GM12878 (cell line): ENCODE data around the gene ASTN1. TPM values are rescaled to one million over a fixed set of nuclear protein-coding genes. Genes with fewer than 3 reads are reported as not detected.

ENCODE experiments used
- ATAC-seq: fragments of 200-7000 bp; cut with Tn5 transposase; 3 replicates; pipeline ENCODE4 v1.9.1; 2020; ENCODE audit warnings: mild to moderate bottlenecking, moderate library complexity
- BruUV-seq: library from RNA; stranded (reverse); fragments of 400-500 nt; replicated peaks from 2 replicates; lab custom pipeline; 2021; lab: Mats Ljungman, UMichigan
- CTCF ChIA-PET: fragments of 300-600 bp; sonication (Branson Sonifier 250); formaldehyde crosslinking; extraction: SDS; loops from one replicate; lab custom pipeline; 2021; ENCODE audit warnings: inconsistent platforms; lab: Yijun Ruan, JAX
- POLR2A ChIA-PET: fragments of 350-600 bp; formaldehyde crosslinking; extraction: SDS; loops from one replicate; lab custom pipeline; 2021; ENCODE audit warnings: inconsistent platforms; lab: Charles Lee
- RAD21 ChIA-PET: fragments of 300-600 bp; sonication (Branson Sonifier 250); formaldehyde crosslinking; loops from one replicate; lab custom pipeline; 2023; ENCODE audit warnings: antibody characterized with exemption; ENCODE audit not compliant: unreplicated experiment; lab: Charles Lee
- SMC1A ChIA-PET: fragments of 300-600 bp; sonication (Branson Sonifier 250); formaldehyde crosslinking; loops from one replicate; lab custom pipeline; 2023; ENCODE audit not compliant: unreplicated experiment, uncharacterized antibody; lab: Charles Lee
- DNase-seq: peaks from one replicate; pipeline ENCODE4 v3.0.0-alpha.2; 2011; ENCODE audit warnings: low read depth, low spot score
- FAIRE-seq: peaks from 3 replicates; lab custom pipeline; 2011; peaks lifted over from hg19 to GRCh38; lab: Jason Lieb, UNC
- H2AFZ ChIP-seq: 2 replicates; pipeline ENCODE4 v1.6.0; 2011; ENCODE audit warnings: low read depth, low read length, control low read depth; ENCODE audit not compliant: control insufficient read depth
- H3K27ac ChIP-seq: 2 replicates; pipeline ENCODE4 v1.5.1; 2011; ENCODE audit warnings: control low read depth; ENCODE audit not compliant: control insufficient read depth, insufficient read depth
- H3K27me3 ChIP-seq, 2 experiments: replicated peaks in 1 of 2; 2 replicates each; pipeline versions ENCODE4 v1.6.0 to v1.6.1; 2011; ENCODE audit warnings: low read length in 1 of 2; ENCODE audit not compliant: control insufficient read depth in 2 of 2, insufficient read depth in 2 of 2
- H3K36me3 ChIP-seq, 2 experiments: 2 replicates each; pipeline ENCODE4 v1.5.1; 2011; ENCODE audit warnings: low read length in 1 of 2; ENCODE audit not compliant: control insufficient read depth in 2 of 2, insufficient read depth in 2 of 2
- H3K4me1 ChIP-seq: 2 replicates; pipeline ENCODE4 v1.6.1; 2011; ENCODE audit warnings: mild to moderate bottlenecking, low read length, moderate library complexity, mixed read lengths; ENCODE audit not compliant: control insufficient read depth, insufficient read depth
- H3K4me2 ChIP-seq: 2 replicates; pipeline ENCODE4 v1.6.0; 2011; ENCODE audit warnings: control low read depth; ENCODE audit not compliant: control insufficient read depth, insufficient read depth
- H3K4me3 ChIP-seq: fragments of 200-600 bp; sonication (generic); 2 replicates; pipeline ENCODE4 v1.5.1; 2016
- H3K79me2 ChIP-seq: 2 replicates; pipeline ENCODE4 v1.6.0; 2011; ENCODE audit warnings: low read length; ENCODE audit not compliant: control insufficient read depth, insufficient read depth
- H3K9ac ChIP-seq: 2 replicates; pipeline ENCODE4 v1.8.0; 2011; ENCODE audit warnings: low read length, control low read depth, mixed read lengths; ENCODE audit not compliant: control insufficient read depth, insufficient read depth
- H3K9me3 ChIP-seq: replicated peaks from 3 replicates; pipeline ENCODE4 v1.5.1; 2011; ENCODE audit warnings: mild to moderate bottlenecking, low read length; ENCODE audit not compliant: control insufficient read depth, insufficient read depth
- H4K20me1 ChIP-seq: 2 replicates; pipeline ENCODE4 v1.6.0; 2011; ENCODE audit not compliant: control insufficient read depth, insufficient read depth
- E2F8 ChIP-seq: fragments of 450-650 bp; IDR thresholded peaks from 2 replicates; pipeline ENCODE4 v1.6.1; 2018; ENCODE audit warnings: mild to moderate bottlenecking, low read depth, moderate library complexity; ENCODE audit not compliant: partially characterized antibody
- GATAD2B ChIP-seq: fragments of 450-650 bp; conservative IDR thresholded peaks from 2 replicates; pipeline ENCODE4 v1.6.1; 2017; ENCODE audit warnings: low read depth, mild to moderate bottlenecking, moderate library complexity
- LARP7 ChIP-seq: fragments of 450-650 bp; IDR thresholded peaks from 2 replicates; pipeline ENCODE4 v1.6.1; 2017; ENCODE audit warnings: mild to moderate bottlenecking
- MYB ChIP-seq: fragments of 150-350 bp; IDR thresholded peaks from 2 replicates; pipeline ENCODE4 v1.6.1; 2014; ENCODE audit warnings: mild to moderate bottlenecking, low read depth, low read length, borderline replicate concordance
- PRDM15 ChIP-seq: fragments of 450-650 bp; formaldehyde crosslinking; IDR thresholded peaks from 2 replicates; pipeline ENCODE4 v1.4.0; 2020; ENCODE audit warnings: mild to moderate bottlenecking, moderate library complexity
- SREBF2 ChIP-seq: IDR thresholded peaks from 2 replicates; pipeline ENCODE4 v1.6.1; 2012; ENCODE audit warnings: mild to moderate bottlenecking, low read length
- TCF3 ChIP-seq: IDR thresholded peaks from 2 replicates; pipeline ENCODE4 v1.6.1; 2012; ENCODE audit warnings: low read depth, mild to moderate bottlenecking, low read length, borderline replicate concordance; ENCODE audit not compliant: insufficient read depth
- TCF7 ChIP-seq: IDR thresholded peaks from 2 replicates; pipeline ENCODE4 v1.6.1; 2014; ENCODE audit warnings: antibody characterized with exemption, borderline replicate concordance
- WRNIP1 ChIP-seq: IDR thresholded peaks from 2 replicates; pipeline ENCODE4 v1.6.1; 2011; ENCODE audit warnings: low read depth, low read length, improper control_type of control experiment, borderline replicate concordance
- WGBS: methylation state at CpG from one replicate; pipeline ENCODE4 v1.1.6; 2016; ENCODE audit warnings: low lambda C conversion rate; ENCODE audit not compliant: insufficient replicate concordance, insufficient coverage; ENCODE audit errors: missing lambda C conversion rate; 5-methylcytosine and 5-hydroxymethylcytosine counted together
- in situ Hi-C: fragments of 300-500 bp; cut with MboI; formaldehyde crosslinking; loops from 9 replicates; pipeline ENCODE4 v1.14.3; 2018; ENCODE audit warnings: mixed read lengths
- intact Hi-C: fragments of 100-400 bp; cut with micrococcal nuclease; formaldehyde crosslinking; loops from one replicate; pipeline ENCODE4 v1.14.2; 2022; ENCODE audit not compliant: unreplicated experiment
- polyA plus RNA-seq, 11 experiments: library from polyadenylated mRNA; depleted of rRNA in 4 of 11; unstranded in 6 of 11; stranded (reverse) in 5 of 11; fragments of >200 nt; fragmentation: Nextera tagmentation in 4 of 11; fragmentation: Illumina TruSeq in 1 of 11; extraction: Ambion mirVana in 4 of 11; extraction: Trizol in 1 of 11; gene quantifications; 1 replicate in 1 of 11; 2 replicates in 10 of 11; pipeline versions ENCODE4 v1.2.1 to v1.2.3, GENCODE V29; 2011 to 2016; ENCODE audit warnings: inconsistent platforms in 2 of 11, missing spikeins in 2 of 11, low read depth in 1 of 11
- total RNA-seq, 4 experiments: library from RNA; depleted of rRNA in 3 of 4; stranded (reverse); fragments of >200 nt in 3 of 4; fragmentation: Illumina TruSeq in 1 of 4; extraction: Trizol in 1 of 4; gene quantifications; 2 replicates each; pipeline versions ENCODE4 v1.2.1 to v1.2.3, GENCODE V29; 2013 to 2021

Gene ASTN1
- total and polyA plus RNA-seq, 10 of the 15 experiments (the other 5 are each of a cell fraction or from before 2014, with no cell fraction given) = 0.04 TPM; not detected in 9

- H3K4me3 ChIP-seq = no peak overlapping the region
Observed at GRCh38 chr1:177211231-177211630, 46.7 kb upstream of the ASTN1 start.

More at GRCh38 chr1:177211231-177211630, 46.7 kb upstream of the ASTN1 start:
- intact Hi-C loops = no loop called here
- TF ChIP-seq WRNIP1 (no peak), LARP7 (no peak), PRDM15 (no peak), TCF7 (no peak), E2F8 (no peak), MYB (no peak), GATAD2B (no peak), TCF3 (no peak), SREBF2 (no peak)
- no TSS peak for BruUV-seq
- FAIRE-seq (no peak), DNase-seq (no peak), ATAC-seq (no peak)
- Histone ChIP-seq H3K27ac (no peak overlapping the region), H3K79me2 (no peaks in the 10 kb centered on the region), H3K27me3 (no peaks in the 10 kb centered on the region), H4K20me1 (no peaks in the 10 kb centered on the region), H3K9me3 (no peaks in the 10 kb centered on the region), H3K4me2 (no peak overlapping the region), H3K9ac (no peak overlapping the region), H3K4me1 (no peaks in the 10 kb centered on the region), H3K36me3 (no peaks in the 10 kb centered on the region), H2AFZ (no peak overlapping the region)
- SMC1A ChIA-PET = no interaction called here
- CTCF ChIA-PET = interaction anchor here (1.5 kb wide), 1 partner anchor 44 kb away, joined by 3 read pairs; no protein-coding TSS in a partner anchor
- POLR2A ChIA-PET = no interaction called here
- WGBS = 8% methylated on average over 4 of the region's 4 CpGs
- in situ Hi-C loops = no loop called here
- RAD21 ChIA-PET = no interaction called here
